HUES6 (cell line): ENCODE data around the gene CCR2.

Experiments used
- H3K27ac ChIP-seq: 2 replicates; pipeline ENCODE4 v1.7.0; 2013; ENCODE audit warnings: low read depth, mild to moderate bottlenecking, low read length, inconsistent platforms
- H3K27me3 ChIP-seq: 2 replicates; pipeline ENCODE4 v1.6.1; 2013; ENCODE audit warnings: low read length; ENCODE audit not compliant: control insufficient read depth, insufficient read depth
- H3K36me3 ChIP-seq: 2 replicates; pipeline ENCODE4 v1.6.1; 2013; ENCODE audit warnings: low read length; ENCODE audit not compliant: control insufficient read depth, insufficient read depth
- H3K4me1 ChIP-seq: 2 replicates; pipeline ENCODE4 v1.6.1; 2013; ENCODE audit warnings: low read length; ENCODE audit not compliant: control insufficient read depth, insufficient read depth
- H3K4me3 ChIP-seq: 2 replicates; pipeline ENCODE4 v1.5.1; 2013; ENCODE audit warnings: low read depth, low read length
- H3K9ac ChIP-seq: one replicate; pipeline ENCODE4 v1.6.1; 2013; ENCODE audit warnings: mild to moderate bottlenecking, low read length
- H3K9me3 ChIP-seq: 2 replicates; pipeline ENCODE4 v1.6.1; 2013; ENCODE audit warnings: low read depth, low read length; ENCODE audit not compliant: control insufficient read depth, insufficient read depth

CCR2 gene

GRCh38 chr3:46405301-46406019, 51.5 kb downstream of the CCR2 start:
- Histone ChIP-seq H3K36me3 (no peaks in the 10 kb centered on the region), H3K9me3 (no peaks in the 10 kb centered on the region), H3K9ac (no peak overlapping the region), H3K4me1 (no peaks in the 10 kb centered on the region; the same call in 1 of the 2 replicates), H3K27me3 (no peaks in the 10 kb centered on the region), H3K27ac (no peak overlapping the region), H3K4me3 (no peak overlapping the region)

GRCh38 chr3:46406443-46406787, 52.5 kb downstream of the CCR2 start:
- Histone ChIP-seq H3K4me3 (no peak overlapping the region), H3K9me3 (no peaks in the 10 kb centered on the region), H3K4me1 (no peaks in the 10 kb centered on the region; the same call in 1 of the 2 replicates), H3K9ac (no peak overlapping the region), H3K27ac (no peak overlapping the region), H3K36me3 (no peaks in the 10 kb centered on the region), H3K27me3 (no peaks in the 10 kb centered on the region)

- no peaks in the 10 kb centered on the region for H3K9me3 ChIP-seq
- H3K9ac ChIP-seq: no peak within 1 kb of the TSS
- no peak within 1 kb of the TSS for H3K27ac ChIP-seq
- no peaks in the 10 kb centered on the region for H3K27me3 ChIP-seq
- no peaks in the 10 kb centered on the region; the same call in 1 of the 2 replicates for H3K4me1 ChIP-seq
- H3K36me3 ChIP-seq: no peaks in the 10 kb centered on the region
- H3K4me3 ChIP-seq: no peak within 1 kb of the TSS
Measured at GRCh38 chr3:46406788-46407611, 53.1 kb downstream of the CCR2 start, which contains the start of the genes CCR5AS and CCRL2. Gene CCR5AS, minus strand, starts transcription at chr3:46407066. Gene CCRL2, plus strand, starts transcription at chr3:46407259. Its CDS starts 821 bp downstream, at chr3:46408080.

- no peaks in the 10 kb centered on the region; the same call in 1 of the 2 replicates for H3K4me1 ChIP-seq
- H3K36me3 ChIP-seq: no peaks in the 10 kb centered on the region
- H3K27ac ChIP-seq: no peak overlapping the region
- H3K27me3 ChIP-seq: no peaks in the 10 kb centered on the region
- H3K9ac ChIP-seq: no peak overlapping the region
- H3K4me3 ChIP-seq: no peak overlapping the region
- no peaks in the 10 kb centered on the region for H3K9me3 ChIP-seq
Measured at GRCh38 chr3:46407970-46408369, 54.1 kb downstream of the CCR2 start.

- no peak overlapping the region for H3K27ac ChIP-seq
- no peaks in the 10 kb centered on the region for H3K36me3 ChIP-seq
- no peaks in the 10 kb centered on the region for H3K27me3 ChIP-seq
- no peak overlapping the region for H3K4me3 ChIP-seq
- H3K9me3 ChIP-seq: no peaks in the 10 kb centered on the region
- no peak overlapping the region for H3K9ac ChIP-seq
- H3K4me1 ChIP-seq: no peaks in the 10 kb centered on the region; the same call in 1 of the 2 replicates
Measured at GRCh38 chr3:46408853-46409252, 54.9 kb downstream of the CCR2 start.

GRCh38 chr3:46409739-46410489, 56.0 kb downstream of the CCR2 start:
- Histone ChIP-seq H3K27me3 (no peaks in the 10 kb centered on the region), H3K4me3 (no peak overlapping the region), H3K27ac (no peak overlapping the region), H3K36me3 (no peaks in the 10 kb centered on the region), H3K4me1 (no peaks in the 10 kb centered on the region; the same call in 1 of the 2 replicates), H3K9me3 (no peaks in the 10 kb centered on the region), H3K9ac (no peak overlapping the region)
